ENCODE results near the gene PROX1.
"Not testable (repeated sequence)": the region's sequence is repeated elsewhere in the genome, so short reads cannot be mapped to it uniquely, and the experiment has no call there.

Gene PROX1

GRCh38 chr1:214075305-214075998 is 87.7 kb downstream of the PROX1 start:
- no peak for DNase-seq

- no peak for DNase-seq
Measured at GRCh38 chr1:214075999-214076707, 88.4 kb downstream of the PROX1 start.

GRCh38 chr1:214076708-214077065 is 88.9 kb downstream of the PROX1 start:
- DNase-seq, result no peak

DNA sequence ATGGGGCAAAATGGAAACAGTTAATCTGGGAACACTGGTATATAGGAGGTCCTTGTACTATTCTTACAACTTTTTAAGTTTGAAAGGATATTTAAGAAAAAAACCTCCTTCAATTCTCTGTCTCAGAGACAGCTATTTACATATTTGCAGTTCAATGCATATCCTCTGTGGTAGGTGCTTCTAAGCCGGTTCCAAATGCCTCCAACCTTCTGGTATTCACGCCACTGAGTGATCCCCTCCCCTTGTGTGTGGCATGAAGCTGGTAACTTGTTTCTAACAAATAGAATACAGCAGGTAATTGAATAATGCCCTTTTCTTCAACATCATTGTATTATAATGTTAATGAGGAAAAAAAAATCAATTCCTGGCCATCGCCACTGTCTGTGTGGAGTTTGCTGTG is 91.2 kb downstream of the PROX1 start:
- no peak for DNase-seq

GRCh38 chr1:214085325-214085724 is 97.6 kb downstream of the PROX1 start:
- no peak for DNase-seq

GRCh38 chr1:214086945-214087344 is 99.2 kb downstream of the PROX1 start:
- DNase-seq, result no peak

GRCh38 chr1:214089003-214089402 is 101.2 kb downstream of the PROX1 start:
- not testable (repeated sequence) for DNase-seq
